ENCODE measurements around the gene RABGAP1. TPM values are rescaled to one million over a fixed set of nuclear protein-coding genes. Genes with fewer than 3 reads are reported as not detected.

Gene RABGAP1
- total RNA-seq, 1 experiment from 2014 or later, result 85.1 TPM

GRCh38 chr9:123116036-123116435 lies 175.2 kb downstream of the RABGAP1 start:
- peaks cover 5% of the 10 kb centered on the region; the same call in 1 of the 2 replicates for H3K79me2 ChIP-seq (ENCODE audit: low read length)
- H3K4me2 ChIP-seq (ENCODE audit: low read depth, low read length, poor library complexity, severe bottlenecking), result no peak overlapping the region
- no peak overlapping the region for H3K27ac ChIP-seq (ENCODE audit: low read length)
- no peaks in the 10 kb centered on the region for H3K27me3 ChIP-seq (ENCODE audit: low read length)
- no peak for DNase-seq
- H3K36me3 ChIP-seq (ENCODE audit: insufficient read depth, low read length), result peaks cover 20% of the 10 kb centered on the region; the same call in 1 of the 2 replicates
- H4K20me1 ChIP-seq (ENCODE audit: insufficient read depth, low read depth, low read length), result no peaks in the 10 kb centered on the region
- no peak overlapping the region for H3K4me3 ChIP-seq (ENCODE audit: low read length)
- H3K9ac ChIP-seq (ENCODE audit: low read length), result no peak overlapping the region
- peaks cover 15% of the 10 kb centered on the region for H3K4me1 ChIP-seq (ENCODE audit: low read length)
- no peak overlapping the region for H2AFZ ChIP-seq (ENCODE audit: low read length)
- H3K9me2 ChIP-seq (replicated peaks; ENCODE audit: insufficient read depth, low read length), result no peaks in the 10 kb centered on the region
- H3K9me3 ChIP-seq (ENCODE audit: low read length), result no peaks in the 10 kb centered on the region

- Histone ChIP-seq H3K79me2 (ENCODE audit: low read length) (peaks cover 11% of the 10 kb centered on the region; the same call in 1 of the 2 replicates), H3K4me3 (ENCODE audit: low read length) (no peak overlapping the region), H3K9ac (ENCODE audit: low read length) (no peak overlapping the region), H2AFZ (ENCODE audit: low read length) (no peak overlapping the region), H3K27me3 (ENCODE audit: low read length) (no peaks in the 10 kb centered on the region), H3K27ac (ENCODE audit: low read length) (peak overlapping the region; percentile 34; the same call in 1 of the 2 replicates), H3K9me2 (replicated peaks; ENCODE audit: insufficient read depth, low read length) (no peaks in the 10 kb centered on the region), H3K36me3 (ENCODE audit: insufficient read depth, low read length) (peaks cover 23% of the 10 kb centered on the region; the same call in 1 of the 2 replicates), H4K20me1 (ENCODE audit: insufficient read depth, low read depth, low read length) (no peaks in the 10 kb centered on the region), H3K9me3 (ENCODE audit: low read length) (no peaks in the 10 kb centered on the region), H3K4me1 (ENCODE audit: low read length) (peaks cover 22% of the 10 kb centered on the region), H3K4me2 (ENCODE audit: low read depth, low read length, poor library complexity, severe bottlenecking) (no peak overlapping the region)
- no peak for DNase-seq
Measured at GRCh38 chr9:123119566-123119965, 178.7 kb downstream of the RABGAP1 start.

GRCh38 chr9:123120131-123120530 lies 179.3 kb downstream of the RABGAP1 start:
- Histone ChIP-seq H3K27me3 (ENCODE audit: low read length) (no peaks in the 10 kb centered on the region), H4K20me1 (ENCODE audit: insufficient read depth, low read depth, low read length) (no peaks in the 10 kb centered on the region), H3K27ac (ENCODE audit: low read length) (peak overlapping the region; percentile 34; the same call in 1 of the 2 replicates), H3K9ac (ENCODE audit: low read length) (no peak overlapping the region), H3K4me3 (ENCODE audit: low read length) (no peak overlapping the region), H3K4me2 (ENCODE audit: low read depth, low read length, poor library complexity, severe bottlenecking) (no peak overlapping the region), H3K36me3 (ENCODE audit: insufficient read depth, low read length) (peaks cover 24% of the 10 kb centered on the region; the same call in 1 of the 2 replicates), H3K4me1 (ENCODE audit: low read length) (peaks cover 22% of the 10 kb centered on the region), H2AFZ (ENCODE audit: low read length) (no peak overlapping the region), H3K9me3 (ENCODE audit: low read length) (no peaks in the 10 kb centered on the region), H3K9me2 (replicated peaks; ENCODE audit: insufficient read depth, low read length) (no peaks in the 10 kb centered on the region), H3K79me2 (ENCODE audit: low read length) (peaks cover 11% of the 10 kb centered on the region; the same call in 1 of the 2 replicates)
- DNase-seq, result no peak

GRCh38 chr9:123120953-123121352 lies 180.1 kb downstream of the RABGAP1 start:
- DNase-seq, result no peak
- H3K9me3 ChIP-seq (ENCODE audit: low read length), result no peaks in the 10 kb centered on the region
- no peaks in the 10 kb centered on the region for H3K27me3 ChIP-seq (ENCODE audit: low read length)
- no peaks in the 10 kb centered on the region for H3K9me2 ChIP-seq (replicated peaks; ENCODE audit: insufficient read depth, low read length)
- H3K79me2 ChIP-seq (ENCODE audit: low read length), result peaks cover 11% of the 10 kb centered on the region; the same call in 1 of the 2 replicates
- peak overlapping the region; percentile 23; the same call in 1 of the 2 replicates for H3K27ac ChIP-seq (ENCODE audit: low read length)
- no peak overlapping the region for H3K4me2 ChIP-seq (ENCODE audit: low read depth, low read length, poor library complexity, severe bottlenecking)
- peaks cover 30% of the 10 kb centered on the region; the same call in 1 of the 2 replicates for H3K36me3 ChIP-seq (ENCODE audit: insufficient read depth, low read length)
- no peak overlapping the region for H3K4me3 ChIP-seq (ENCODE audit: low read length)
- H3K9ac ChIP-seq (ENCODE audit: low read length), result no peak overlapping the region
- H3K4me1 ChIP-seq (ENCODE audit: low read length), result peaks cover 22% of the 10 kb centered on the region
- no peaks in the 10 kb centered on the region for H4K20me1 ChIP-seq (ENCODE audit: insufficient read depth, low read depth, low read length)
- no peak overlapping the region for H2AFZ ChIP-seq (ENCODE audit: low read length)

- H3K4me3 ChIP-seq (ENCODE audit: low read length), result no peak overlapping the region
- peaks cover 34% of the 10 kb centered on the region; the same call in 1 of the 2 replicates for H3K36me3 ChIP-seq (ENCODE audit: insufficient read depth, low read length)
- peaks cover 11% of the 10 kb centered on the region; the same call in 1 of the 2 replicates for H3K79me2 ChIP-seq (ENCODE audit: low read length)
- H3K9me2 ChIP-seq (replicated peaks; ENCODE audit: insufficient read depth, low read length), result no peaks in the 10 kb centered on the region
- no peaks in the 10 kb centered on the region for H3K9me3 ChIP-seq (ENCODE audit: low read length)
- H3K27ac ChIP-seq (ENCODE audit: low read length), result peak overlapping the region; percentile 23; the same call in 1 of the 2 replicates
- H3K27me3 ChIP-seq (ENCODE audit: low read length), result no peaks in the 10 kb centered on the region
- DNase-seq, result no peak
- H4K20me1 ChIP-seq (ENCODE audit: insufficient read depth, low read depth, low read length), result no peaks in the 10 kb centered on the region
- H3K9ac ChIP-seq (ENCODE audit: low read length), result no peak overlapping the region
- peaks cover 22% of the 10 kb centered on the region for H3K4me1 ChIP-seq (ENCODE audit: low read length)
- no peak overlapping the region for H3K4me2 ChIP-seq (ENCODE audit: low read depth, low read length, poor library complexity, severe bottlenecking)
- no peak overlapping the region for H2AFZ ChIP-seq (ENCODE audit: low read length)
Measured at GRCh38 chr9:123121457-123121856, 180.6 kb downstream of the RABGAP1 start.

GRCh38 chr9:123127512-123128075 lies 186.8 kb downstream of the RABGAP1 start:
- Histone ChIP-seq H3K9me3 (ENCODE audit: low read length) (no peaks in the 10 kb centered on the region), H3K4me1 (ENCODE audit: low read length) (peaks cover 11% of the 10 kb centered on the region), H2AFZ (ENCODE audit: low read length) (no peak overlapping the region), H3K27ac (ENCODE audit: low read length) (peak overlapping the region; percentile 10; the same call in 1 of the 2 replicates), H3K79me2 (ENCODE audit: low read length) (peaks cover 7% of the 10 kb centered on the region; the same call in 1 of the 2 replicates), H3K4me3 (ENCODE audit: low read length) (no peak overlapping the region), H3K4me2 (ENCODE audit: low read depth, low read length, poor library complexity, severe bottlenecking) (no peak overlapping the region), H3K36me3 (ENCODE audit: insufficient read depth, low read length) (peaks cover 43% of the 10 kb centered on the region), H4K20me1 (ENCODE audit: insufficient read depth, low read depth, low read length) (no peaks in the 10 kb centered on the region), H3K27me3 (ENCODE audit: low read length) (no peaks in the 10 kb centered on the region), H3K9ac (ENCODE audit: low read length) (no peak overlapping the region), H3K9me2 (replicated peaks; ENCODE audit: insufficient read depth, low read length) (no peaks in the 10 kb centered on the region)
- DNase-seq, result no peak

GRCh38 chr9:123128591-123128990 lies 187.8 kb downstream of the RABGAP1 start:
- Histone ChIP-seq H4K20me1 (ENCODE audit: insufficient read depth, low read depth, low read length) (no peaks in the 10 kb centered on the region), H3K79me2 (ENCODE audit: low read length) (peaks cover 7% of the 10 kb centered on the region; the same call in 1 of the 2 replicates), H3K4me2 (ENCODE audit: low read depth, low read length, poor library complexity, severe bottlenecking) (no peak overlapping the region), H3K9me3 (ENCODE audit: low read length) (no peaks in the 10 kb centered on the region), H3K27me3 (ENCODE audit: low read length) (no peaks in the 10 kb centered on the region), H3K9ac (ENCODE audit: low read length) (no peak overlapping the region), H3K4me1 (ENCODE audit: low read length) (peaks cover 17% of the 10 kb centered on the region), H3K36me3 (ENCODE audit: insufficient read depth, low read length) (peaks cover 48% of the 10 kb centered on the region), H3K27ac (ENCODE audit: low read length) (no peak overlapping the region), H3K9me2 (replicated peaks; ENCODE audit: insufficient read depth, low read length) (no peaks in the 10 kb centered on the region), H2AFZ (ENCODE audit: low read length) (no peak overlapping the region), H3K4me3 (ENCODE audit: low read length) (no peak overlapping the region)
- no peak for DNase-seq

GRCh38 chr9:123129423-123129822 lies 188.6 kb downstream of the RABGAP1 start:
- Histone ChIP-seq H3K4me2 (ENCODE audit: low read depth, low read length, poor library complexity, severe bottlenecking) (no peak overlapping the region), H3K4me1 (ENCODE audit: low read length) (peaks cover 17% of the 10 kb centered on the region), H3K4me3 (ENCODE audit: low read length) (no peak overlapping the region), H3K9ac (ENCODE audit: low read length) (no peak overlapping the region), H4K20me1 (ENCODE audit: insufficient read depth, low read depth, low read length) (no peaks in the 10 kb centered on the region), H3K36me3 (ENCODE audit: insufficient read depth, low read length) (peaks cover 52% of the 10 kb centered on the region), H3K27me3 (ENCODE audit: low read length) (no peaks in the 10 kb centered on the region), H3K79me2 (ENCODE audit: low read length) (peaks cover 7% of the 10 kb centered on the region; the same call in 1 of the 2 replicates), H2AFZ (ENCODE audit: low read length) (no peak overlapping the region), H3K9me2 (replicated peaks; ENCODE audit: insufficient read depth, low read length) (no peaks in the 10 kb centered on the region), H3K27ac (ENCODE audit: low read length) (peak overlapping the region; percentile 10; the same call in 1 of the 2 replicates), H3K9me3 (ENCODE audit: low read length) (no peaks in the 10 kb centered on the region)
- no peak for DNase-seq

Data from Karpas-422 (cell line).